CD14-positive monocyte (primary cell): ENCODE results near the gene XXYLT1. TPM values are rescaled to one million over a fixed set of nuclear protein-coding genes. Genes with fewer than 3 reads are reported as not detected.

Source experiments
- DNase-seq, 3 donors: peaks; one replicate each; pipeline ENCODE4 v3.0.0-alpha.2; 2011 to 2022
- H2AFZ ChIP-seq: 2 replicates; pipeline ENCODE4 v1.6.0; 2012; ENCODE audit warnings: mild to moderate bottlenecking, low read depth, low read length, inconsistent platforms; ENCODE audit not compliant: insufficient read depth, poor library complexity, severe bottlenecking
- H3K27ac ChIP-seq, 2 donors: 1 replicate in 1 of 2; 2 replicates in 1 of 2; pipeline ENCODE4 v1.5.1; 2012 to 2013; ENCODE audit warnings: low read length in 2 of 2, control low read depth in 1 of 2, inconsistent platforms in 1 of 2, low read depth in 1 of 2, mild to moderate bottlenecking in 1 of 2
- H3K27me3 ChIP-seq, 2 donors: one replicate each; pipeline versions ENCODE4 v1.6.0 to v1.6.1; 2011 to 2013; ENCODE audit warnings: low read length in 2 of 2; ENCODE audit not compliant: control insufficient read depth in 2 of 2, insufficient read depth in 2 of 2
- H3K36me3 ChIP-seq, 2 donors: replicated peaks in 1 of 2; 1 replicate in 1 of 2; 2 replicates in 1 of 2; pipeline versions ENCODE4 v1.5.1 to v1.6.1; 2012 to 2013; ENCODE audit warnings: low read length in 2 of 2, control low read depth in 1 of 2, inconsistent platforms in 1 of 2, mild to moderate bottlenecking in 1 of 2; ENCODE audit not compliant: insufficient read depth in 2 of 2, control insufficient read depth in 1 of 2
- H3K4me1 ChIP-seq, 2 donors: 1 replicate in 1 of 2; 2 replicates in 1 of 2; pipeline versions ENCODE4 v1.5.1 to v1.6.1; 2012 to 2013; ENCODE audit warnings: low read length in 2 of 2, control low read depth in 1 of 2, inconsistent platforms in 1 of 2, mild to moderate bottlenecking in 1 of 2, moderate library complexity in 1 of 2; ENCODE audit not compliant: insufficient read depth in 2 of 2, control insufficient read depth in 1 of 2
- H3K4me2 ChIP-seq: replicated peaks from 2 replicates; pipeline ENCODE3; 2012; ENCODE audit warnings: low read length, moderate library complexity, mild to moderate bottlenecking; ENCODE audit not compliant: poor library complexity, severe bottlenecking; ENCODE audit errors: extremely low read depth
- H3K4me3 ChIP-seq, 3 experiments: fragments of 200-600 bp in 1 of 3; sonication (generic) in 1 of 3; replicated peaks in 1 of 3; 1 replicate in 2 of 3; 2 replicates in 1 of 3; pipeline ENCODE4 v1.5.1; 2011 to 2013; ENCODE audit warnings: low read length in 3 of 3, mild to moderate bottlenecking in 3 of 3, control low read depth in 2 of 3, low read depth in 2 of 3, inconsistent platforms in 1 of 3, moderate library complexity in 1 of 3
- H3K79me2 ChIP-seq: 2 replicates; pipeline ENCODE4 v1.6.0; 2012; ENCODE audit warnings: mild to moderate bottlenecking, control low read depth, inconsistent platforms, low read length, moderate library complexity; ENCODE audit not compliant: insufficient read depth
- H3K9ac ChIP-seq: 2 replicates; pipeline ENCODE4 v1.6.0; 2017; ENCODE audit warnings: low read length, mild to moderate bottlenecking; ENCODE audit not compliant: insufficient read depth, poor library complexity, severe bottlenecking
- H3K9me3 ChIP-seq, 2 donors: replicated peaks in 1 of 2; 1 replicate in 1 of 2; 2 replicates in 1 of 2; pipeline versions ENCODE4 v1.5.1 to v1.6.1; 2012 to 2013; ENCODE audit warnings: low read length in 2 of 2, control low read depth in 1 of 2; ENCODE audit not compliant: control insufficient read depth in 1 of 2, insufficient read depth in 1 of 2
- H4K20me1 ChIP-seq: 2 replicates; pipeline ENCODE4 v1.6.0; 2012; ENCODE audit warnings: mild to moderate bottlenecking, low read length, control low read depth, moderate library complexity; ENCODE audit not compliant: insufficient read depth
- H3K27ac Mint-ChIP-seq, 7 donors: one replicate each; pipeline ENCODE4 v1.8.0; 2020; ENCODE audit warnings: mild to moderate bottlenecking in 7 of 7, mixed read lengths in 7 of 7, moderate library complexity in 6 of 7, inconsistent platforms in 2 of 7
- H3K27me3 Mint-ChIP-seq, 3 donors: one replicate each; pipeline ENCODE4 v1.8.0; 2021 to 2022; ENCODE audit warnings: low read depth in 3 of 3, mild to moderate bottlenecking in 3 of 3, mixed read lengths in 3 of 3, moderate library complexity in 3 of 3, inconsistent platforms in 1 of 3
- H3K36me3 Mint-ChIP-seq, 2 donors: one replicate each; pipeline ENCODE4 v1.8.0; 2020; ENCODE audit warnings: mixed read lengths in 2 of 2, inconsistent platforms in 1 of 2, mild to moderate bottlenecking in 1 of 2
- H3K4me1 Mint-ChIP-seq: one replicate; pipeline ENCODE4 v1.8.0; 2020; ENCODE audit warnings: mild to moderate bottlenecking, mixed read lengths
- H3K4me3 Mint-ChIP-seq, 2 donors: one replicate each; pipeline ENCODE4 v1.8.0; 2020; ENCODE audit warnings: mild to moderate bottlenecking in 2 of 2, mixed read lengths in 2 of 2, moderate library complexity in 1 of 2
- H3K9me3 Mint-ChIP-seq, 7 donors: one replicate each; pipeline ENCODE4 v1.8.0; 2020 to 2022; ENCODE audit warnings: mixed read lengths in 7 of 7, mild to moderate bottlenecking in 6 of 7, moderate library complexity in 6 of 7, inconsistent platforms in 2 of 7
- CTCF ChIP-seq: fragments of 200-600 bp; IDR thresholded peaks from one replicate; pipeline ENCODE4 v1.8.0; 2022; ENCODE audit warnings: antibody characterized with exemption, mild to moderate bottlenecking
- whole genome bisulfite sequencing: methylation state at CpG from one replicate; pipeline ENCODE4 v1.1.5; 2013; ENCODE audit warnings: missing lambda C conversion rate; ENCODE audit not compliant: insufficient coverage; 5-methylcytosine and 5-hydroxymethylcytosine counted together
- intact Hi-C, 2 donors: fragments of 100-400 bp; cut with micrococcal nuclease; formaldehyde crosslinking; loops; one replicate each; pipeline versions ENCODE4 v1.15.0 to v1.15.1; 2023
- polyA plus RNA-seq, 3 donors: library from polyadenylated mRNA; depleted of rRNA in 1 of 3; unstranded in 2 of 3; stranded (reverse) in 1 of 3; fragments of 300-500 nt in 2 of 3; fragments of >200 nt in 1 of 3; fragmentation: Illumina TruSeq in 2 of 3; gene quantifications; 1 replicate in 2 of 3; 2 replicates in 1 of 3; pipeline ENCODE4 v1.2.3, GENCODE V29; 2012 to 2021

Gene XXYLT1
- polyA plus RNA-seq, 3 donors = 11.8 to 13.5 (median 13.2) TPM

- Mint-ChIP-seq H3K4me3 (no peak overlapping the region), H3K9me3 (peaks cover 0 to 3% (median 0%) of the 10 kb centered on the region in 7 donors)
These were observed 69.7 kb downstream of the XXYLT1 start for GRCh38 chr3:195201295-195201694.

GRCh38 chr3:195200010-195200822, 70.7 kb downstream of the XXYLT1 start:
- H3K9me3 Mint-ChIP-seq = peaks cover 0 to 3% (median 0%) of the 10 kb centered on the region in 7 donors
- Histone ChIP-seq H3K9me3 (no peaks in the 10 kb centered on the region), H3K79me2 (peaks cover 13% of the 10 kb centered on the region), H3K4me3 (no peak overlapping the region), H4K20me1 (peaks cover 25% of the 10 kb centered on the region), H3K4me2 (no peak overlapping the region), H3K4me1 (peaks cover 22 to 26% of the 10 kb centered on the region in 2 donors), H3K36me3 (no peaks in the 10 kb centered on the region), H3K27ac (no peak overlapping the region), H3K9ac (no peak overlapping the region), H2AFZ (no peak overlapping the region), H3K27me3 (no peaks in the 10 kb centered on the region)
- TF ChIP-seq CTCF = no peak
- no peak overlapping the region for H3K27ac Mint-ChIP-seq
- DNase-seq = no peak
- H3K4me1 Mint-ChIP-seq = peaks cover 33% of the 10 kb centered on the region
- H3K36me3 Mint-ChIP-seq = peaks cover 0 to 7% of the 10 kb centered on the region in 2 donors
- no peak overlapping the region for H3K4me3 Mint-ChIP-seq
- intact Hi-C loops = no loop called here
- peaks cover 0 to 1% (median 0%) of the 10 kb centered on the region in 3 donors for H3K27me3 Mint-ChIP-seq
- WGBS = 98% methylated on average over 14 of the region's 14 CpGs

More at GRCh38 chr3:195201295-195201694, 69.7 kb downstream of the XXYLT1 start:
- no peak for DNase-seq
- Histone ChIP-seq H3K9me3 (no peaks in the 10 kb centered on the region), H4K20me1 (peaks cover 18% of the 10 kb centered on the region), H3K4me3 (no peak overlapping the region), H3K4me2 (no peak overlapping the region), H3K36me3 (no peaks in the 10 kb centered on the region), H3K9ac (no peak overlapping the region), H3K27ac (no peak overlapping the region), H3K79me2 (peaks cover 8% of the 10 kb centered on the region), H3K4me1 (peaks cover 22 to 30% of the 10 kb centered on the region in 2 donors), H3K27me3 (no peaks in the 10 kb centered on the region), H2AFZ (no peak overlapping the region)
- intact Hi-C loops = no loop called here
- Mint-ChIP-seq H3K27me3 (no peaks in the 10 kb centered on the region), H3K27ac (no peak overlapping the region), H3K4me1 (peaks cover 37% of the 10 kb centered on the region), H3K36me3 (peaks cover 0 to 7% of the 10 kb centered on the region in 2 donors)
- 100% methylated on average over 3 of the region's 3 CpGs for WGBS
- TF ChIP-seq CTCF = no peak
